HEK293 (cell line): Measurements from ENCODE around the gene MRS2.

ENCODE experiments used
- BCL11A ChIP-seq: fragments of 450-650 bp; formaldehyde crosslinking; IDR thresholded peaks from 2 replicates; pipeline ENCODE4 v1.5.1; 2016; ENCODE audit warnings: low read depth, missing biosample characterization, missing genetic modification characterization
- ZBTB7A ChIP-seq: fragments of 450-650 bp; formaldehyde crosslinking; IDR thresholded peaks from 2 replicates; pipeline ENCODE4 v1.5.1; 2016; ENCODE audit warnings: low read depth, missing biosample characterization, missing genetic modification characterization
- ZNF121 ChIP-seq: fragments of 450-650 bp; formaldehyde crosslinking; IDR thresholded peaks from 2 replicates; pipeline ENCODE4 v1.5.1; 2016; ENCODE audit warnings: missing biosample characterization, missing genetic modification characterization
- ZNF23 ChIP-seq: fragments of 450-650 bp; formaldehyde crosslinking; IDR thresholded peaks from 2 replicates; pipeline ENCODE4 v1.5.1; 2016; ENCODE audit warnings: missing biosample characterization, missing genetic modification characterization, borderline replicate concordance
- ZNF621 ChIP-seq: fragments of 450-650 bp; formaldehyde crosslinking; IDR thresholded peaks from 2 replicates; pipeline ENCODE4 v1.5.1; 2017; ENCODE audit warnings: missing biosample characterization, missing genetic modification characterization
- TF ChIP-seq, protein P1 (sequence below): fragments of 450-650 bp; formaldehyde crosslinking; IDR thresholded peaks from 2 replicates; pipeline ENCODE4 v1.5.1; 2016; ENCODE audit warnings: missing biosample characterization, missing genetic modification characterization
- TF ChIP-seq, protein P2 (sequence below): fragments of 450-650 bp; formaldehyde crosslinking; conservative IDR thresholded peaks from 2 replicates; pipeline ENCODE4 v1.5.1; 2016; ENCODE audit warnings: low read depth, missing biosample characterization, missing genetic modification characterization
- TF ChIP-seq, protein P3 (sequence below): fragments of 450-650 bp; formaldehyde crosslinking; IDR thresholded peaks from 2 replicates; pipeline ENCODE4 v1.5.1; 2016; ENCODE audit warnings: missing biosample characterization, missing genetic modification characterization

DNA sequence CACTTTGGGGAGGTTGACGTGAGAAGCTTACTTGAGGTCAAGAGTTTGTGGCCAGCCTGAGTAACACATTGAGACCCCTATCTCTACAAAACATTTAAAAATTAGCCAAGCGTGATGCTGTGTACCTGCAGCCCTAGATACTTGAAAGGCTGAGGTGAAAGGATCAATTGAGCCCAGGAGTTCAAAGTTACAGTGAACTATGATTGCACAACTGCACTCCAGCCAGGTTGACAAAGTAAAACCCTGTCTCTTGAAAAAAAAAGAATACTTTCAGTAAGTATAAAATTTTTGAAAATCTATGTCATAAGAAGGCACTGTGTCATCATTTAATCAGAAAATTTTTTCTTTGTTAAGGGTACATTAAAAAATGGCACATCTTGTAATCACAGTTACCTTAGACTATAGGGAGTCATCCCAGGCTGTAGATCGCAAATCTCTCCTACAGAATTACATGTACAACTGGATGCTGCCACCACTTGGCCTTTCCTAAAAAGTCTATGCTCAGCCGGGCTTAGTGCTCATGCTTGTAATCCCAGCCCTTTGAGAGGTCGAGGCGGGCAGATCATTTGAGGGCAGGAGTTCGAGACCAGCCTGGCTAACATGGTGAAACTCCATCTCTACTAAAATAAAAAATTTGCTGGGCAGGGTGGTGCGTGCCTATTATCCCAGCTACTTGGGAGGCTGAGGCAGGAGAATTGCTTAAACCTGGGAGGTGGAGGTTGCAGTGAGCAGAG, 17.0 kb upstream of the MRS2 start:
- TF ChIP-seq, protein P1, sequence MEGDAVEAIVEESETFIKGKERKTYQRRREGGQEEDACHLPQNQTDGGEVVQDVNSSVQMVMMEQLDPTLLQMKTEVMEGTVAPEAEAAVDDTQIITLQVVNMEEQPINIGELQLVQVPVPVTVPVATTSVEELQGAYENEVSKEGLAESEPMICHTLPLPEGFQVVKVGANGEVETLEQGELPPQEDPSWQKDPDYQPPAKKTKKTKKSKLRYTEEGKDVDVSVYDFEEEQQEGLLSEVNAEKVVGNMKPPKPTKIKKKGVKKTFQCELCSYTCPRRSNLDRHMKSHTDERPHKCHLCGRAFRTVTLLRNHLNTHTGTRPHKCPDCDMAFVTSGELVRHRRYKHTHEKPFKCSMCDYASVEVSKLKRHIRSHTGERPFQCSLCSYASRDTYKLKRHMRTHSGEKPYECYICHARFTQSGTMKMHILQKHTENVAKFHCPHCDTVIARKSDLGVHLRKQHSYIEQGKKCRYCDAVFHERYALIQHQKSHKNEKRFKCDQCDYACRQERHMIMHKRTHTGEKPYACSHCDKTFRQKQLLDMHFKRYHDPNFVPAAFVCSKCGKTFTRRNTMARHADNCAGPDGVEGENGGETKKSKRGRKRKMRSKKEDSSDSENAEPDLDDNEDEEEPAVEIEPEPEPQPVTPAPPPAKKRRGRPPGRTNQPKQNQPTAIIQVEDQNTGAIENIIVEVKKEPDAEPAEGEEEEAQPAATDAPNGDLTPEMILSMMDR (tag by site-specific recombination) = no peak
- no peak for TF ChIP-seq ZNF23 (tag by site-specific recombination)
- TF ChIP-seq, protein P2, sequence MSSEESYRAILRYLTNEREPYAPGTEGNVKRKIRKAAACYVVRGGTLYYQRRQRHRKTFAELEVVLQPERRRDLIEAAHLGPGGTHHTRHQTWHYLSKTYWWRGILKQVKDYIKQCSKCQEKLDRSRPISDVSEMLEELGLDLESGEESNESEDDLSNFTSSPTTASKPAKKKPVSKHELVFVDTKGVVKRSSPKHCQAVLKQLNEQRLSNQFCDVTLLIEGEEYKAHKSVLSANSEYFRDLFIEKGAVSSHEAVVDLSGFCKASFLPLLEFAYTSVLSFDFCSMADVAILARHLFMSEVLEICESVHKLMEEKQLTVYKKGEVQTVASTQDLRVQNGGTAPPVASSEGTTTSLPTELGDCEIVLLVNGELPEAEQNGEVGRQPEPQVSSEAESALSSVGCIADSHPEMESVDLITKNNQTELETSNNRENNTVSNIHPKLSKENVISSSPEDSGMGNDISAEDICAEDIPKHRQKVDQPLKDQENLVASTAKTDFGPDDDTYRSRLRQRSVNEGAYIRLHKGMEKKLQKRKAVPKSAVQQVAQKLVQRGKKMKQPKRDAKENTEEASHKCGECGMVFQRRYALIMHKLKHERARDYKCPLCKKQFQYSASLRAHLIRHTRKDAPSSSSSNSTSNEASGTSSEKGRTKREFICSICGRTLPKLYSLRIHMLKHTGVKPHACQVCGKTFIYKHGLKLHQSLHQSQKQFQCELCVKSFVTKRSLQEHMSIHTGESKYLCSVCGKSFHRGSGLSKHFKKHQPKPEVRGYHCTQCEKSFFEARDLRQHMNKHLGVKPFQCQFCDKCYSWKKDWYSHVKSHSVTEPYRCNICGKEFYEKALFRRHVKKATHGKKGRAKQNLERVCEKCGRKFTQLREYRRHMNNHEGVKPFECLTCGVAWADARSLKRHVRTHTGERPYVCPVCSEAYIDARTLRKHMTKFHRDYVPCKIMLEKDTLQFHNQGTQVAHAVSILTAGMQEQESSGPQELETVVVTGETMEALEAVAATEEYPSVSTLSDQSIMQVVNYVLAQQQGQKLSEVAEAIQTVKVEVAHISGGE = no peak
- TF ChIP-seq, protein P3, sequence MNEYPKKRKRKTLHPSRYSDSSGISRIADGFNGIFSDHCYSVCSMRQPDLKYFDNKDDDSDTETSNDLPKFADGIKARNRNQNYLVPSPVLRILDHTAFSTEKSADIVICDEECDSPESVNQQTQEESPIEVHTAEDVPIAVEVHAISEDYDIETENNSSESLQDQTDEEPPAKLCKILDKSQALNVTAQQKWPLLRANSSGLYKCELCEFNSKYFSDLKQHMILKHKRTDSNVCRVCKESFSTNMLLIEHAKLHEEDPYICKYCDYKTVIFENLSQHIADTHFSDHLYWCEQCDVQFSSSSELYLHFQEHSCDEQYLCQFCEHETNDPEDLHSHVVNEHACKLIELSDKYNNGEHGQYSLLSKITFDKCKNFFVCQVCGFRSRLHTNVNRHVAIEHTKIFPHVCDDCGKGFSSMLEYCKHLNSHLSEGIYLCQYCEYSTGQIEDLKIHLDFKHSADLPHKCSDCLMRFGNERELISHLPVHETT (tag by site-specific recombination) = no peak
- no peak for TF ChIP-seq ZNF621 (tag by site-specific recombination)
- no peak for TF ChIP-seq ZBTB7A (tag by site-specific recombination)
- no peak for TF ChIP-seq BCL11A (tag by site-specific recombination)
- no peak for TF ChIP-seq ZNF121 (tag by site-specific recombination)
